ENCODE data around the gene MBNL2. TPM values are rescaled to one million over a fixed set of nuclear protein-coding genes. Genes with fewer than 3 reads are reported as not detected.

The MBNL2 gene
- total RNA-seq, 2 experiments from 2014 or later: 15.8 to 16.1 TPM

GRCh38 chr13:97385146-97385545 lies 163.0 kb downstream of the MBNL2 start:
- POLR2A ChIA-PET: no interaction called here
- Mint-ChIP-seq H3K9me3 (no peaks in the 10 kb centered on the region), H3K36me3 (ENCODE audit: low read depth) (peaks cover 12% of the 10 kb centered on the region), H3K27me3 (no peaks in the 10 kb centered on the region), H3K4me1 (ENCODE audit: low read depth) (peaks cover 28% of the 10 kb centered on the region), H3K4me3 (no peak overlapping the region), H3K27ac (no peak overlapping the region)
- intact Hi-C loops (cut with micrococcal nuclease): no loop called here
- CTCF ChIA-PET: interaction anchor here (1.7 kb wide), 1 partner anchor 25 kb away, joined by 6 read pairs; no protein-coding TSS in a partner anchor
- TF ChIP-seq CTCF (IDR thresholded peaks at IDR 0.05): no peak
- ATAC-seq (no peak), DNase-seq (no peak)

- POLR2A ChIA-PET: no interaction called here
- no peak overlapping the region for H3K27ac Mint-ChIP-seq
Measured at GRCh38 chr13:97385854-97386253, 163.7 kb downstream of the MBNL2 start.

GRCh38 chr13:97386801-97387484 lies 164.8 kb downstream of the MBNL2 start:
- POLR2A ChIA-PET: no interaction called here
- CTCF ChIA-PET: interaction anchor here (1.2 to 1.4 kb wide), 2 partner anchors 10 to 277 kb away, joined by 3 to 6 read pairs; no protein-coding TSS in a partner anchor

More at GRCh38 chr13:97385854-97386253, 163.7 kb downstream of the MBNL2 start:
- Mint-ChIP-seq H3K4me3 (no peak overlapping the region), H3K4me1 (ENCODE audit: low read depth) (peaks cover 28% of the 10 kb centered on the region), H3K27me3 (no peaks in the 10 kb centered on the region), H3K36me3 (ENCODE audit: low read depth) (peaks cover 12% of the 10 kb centered on the region), H3K9me3 (no peaks in the 10 kb centered on the region)
- no peak for TF ChIP-seq CTCF (IDR thresholded peaks at IDR 0.05)
- DNase-seq (no peak), ATAC-seq (no peak)
- CTCF ChIA-PET: interaction anchor here (1.7 kb wide), 1 partner anchor 26 kb away, joined by 6 read pairs; no protein-coding TSS in a partner anchor
- intact Hi-C loops (cut with micrococcal nuclease): no loop called here

GRCh38 chr13:97387485-97387839 lies 165.3 kb downstream of the MBNL2 start:
- intact Hi-C loops (cut with micrococcal nuclease): no loop called here
- Mint-ChIP-seq H3K4me3 (no peak overlapping the region), H3K36me3 (ENCODE audit: low read depth) (peaks cover 11% of the 10 kb centered on the region), H3K9me3 (no peaks in the 10 kb centered on the region), H3K27ac (peak overlapping the region; percentile 76), H3K4me1 (ENCODE audit: low read depth) (peaks cover 28% of the 10 kb centered on the region), H3K27me3 (no peaks in the 10 kb centered on the region)
- CTCF ChIA-PET: interaction anchor here (1.2 to 1.4 kb wide), 2 partner anchors 9 to 277 kb away, joined by 3 to 6 read pairs; no protein-coding TSS in a partner anchor
- ATAC-seq: no peak
- no peak for TF ChIP-seq CTCF (IDR thresholded peaks at IDR 0.05)
- POLR2A ChIA-PET: no interaction called here
- no peak for DNase-seq

More at GRCh38 chr13:97386801-97387484, 164.8 kb downstream of the MBNL2 start:
- Mint-ChIP-seq H3K27ac (peak overlapping the region; percentile 76), H3K4me1 (ENCODE audit: low read depth) (peaks cover 28% of the 10 kb centered on the region), H3K36me3 (ENCODE audit: low read depth) (peaks cover 11% of the 10 kb centered on the region), H3K4me3 (peak overlapping the region; percentile 29), H3K9me3 (no peaks in the 10 kb centered on the region), H3K27me3 (no peaks in the 10 kb centered on the region)
- ATAC-seq: peak; percentile 92
- intact Hi-C loops (cut with micrococcal nuclease): no loop called here
- no peak for TF ChIP-seq CTCF (IDR thresholded peaks at IDR 0.05)
- DNase-seq: peak; percentile 80

GRCh38 chr13:97387890-97388289 lies 165.8 kb downstream of the MBNL2 start:
- no peaks in the 10 kb centered on the region for H3K9me3 Mint-ChIP-seq
- intact Hi-C loops (cut with micrococcal nuclease): no loop called here
- no peak overlapping the region for H3K27ac Mint-ChIP-seq
- ChIA-PET POLR2A (no interaction called here), CTCF (interaction anchor here (1.4 kb wide), 1 partner anchor 9 kb away, joined by 6 read pairs; no protein-coding TSS in a partner anchor)
- TF ChIP-seq CTCF (IDR thresholded peaks at IDR 0.05): no peak
- peaks cover 7% of the 10 kb centered on the region for H3K36me3 Mint-ChIP-seq (ENCODE audit: low read depth)
- H3K4me1 Mint-ChIP-seq (ENCODE audit: low read depth): peaks cover 28% of the 10 kb centered on the region
- H3K27me3 Mint-ChIP-seq: no peaks in the 10 kb centered on the region
- DNase-seq (no peak), ATAC-seq (no peak)
- no peak overlapping the region for H3K4me3 Mint-ChIP-seq
